GM12872 (cell line): ENCODE measurements around the gene GNAZ.

Experiments
- CTCF ChIP-seq: IDR thresholded peaks from 3 replicates; pipeline ENCODE4 v1.5.1; 2011; ENCODE audit warnings: low read depth, mild to moderate bottlenecking, low read length, moderate library complexity; ENCODE audit not compliant: insufficient read depth

Gene GNAZ

GRCh38 chr22:23112472-23113012 is 42.2 kb downstream of the GNAZ start:
- no peak for TF ChIP-seq CTCF

GRCh38 chr22:23113067-23113846 is 42.9 kb downstream of the GNAZ start:
- no peak for TF ChIP-seq CTCF

- TF ChIP-seq CTCF = no peak
Observed at GRCh38 chr22:23113847-23114720, 43.8 kb downstream of the GNAZ start.

GRCh38 chr22:23114721-23115020 is 44.4 kb downstream of the GNAZ start:
- no peak for TF ChIP-seq CTCF

- TF ChIP-seq CTCF = no peak
Observed at GRCh38 chr22:23115369-23115768, 45.0 kb downstream of the GNAZ start.

GRCh38 chr22:23115825-23116494 is 45.6 kb downstream of the GNAZ start:
- TF ChIP-seq CTCF = no peak
